ENCODE data around the gene ARHGAP29. TPM values are rescaled to one million over a fixed set of nuclear protein-coding genes. Genes with fewer than 3 reads are reported as not detected.

The ARHGAP29 gene
- polyA plus RNA-seq, 2 of the 4 experiments (the other 2 are of a cell fraction) = 14.3 to 29.7 TPM

- TF ChIP-seq ATOH8 (CRISPR knock-in tag; IDR thresholded peaks at IDR 0.05; ENCODE audit: low read depth) (no peak), HOXB13 (CRISPR knock-in tag; IDR thresholded peaks at IDR 0.05; ENCODE audit: low read depth) (no peak), EHMT2 (IDR thresholded peaks at IDR 0.05; ENCODE audit: low read depth) (no peak), GATA3 (IDR thresholded peaks at IDR 0.05; ENCODE audit: borderline replicate concordance) (no peak), MYC (IDR thresholded peaks at IDR 0.05; ENCODE audit: borderline replicate concordance, low read length) (no peak), ZSCAN20 (CRISPR knock-in tag; IDR thresholded peaks at IDR 0.05) (no peak), POLR2A (IDR thresholded peaks at IDR 0.05; ENCODE audit: low read length) (no peak)
- DNase-seq (ENCODE audit: low read depth in 1 of 2, low spot score in 1 of 2) = no peak
- Histone ChIP-seq H3K4me2 (0 out of 3 replicates have a peak overlapping the region, but pooled peaks have one; percentile 45), H3K9me3 (no peaks in the 10 kb centered on the region), H3K4me1 (peaks cover 18% of the 10 kb centered on the region), H3K27ac (peak overlapping the region in 1 of 2 experiments; percentile 46; a peak in 3 of 6 replicates), H3K4me3 (no peak overlapping the region)
- no peak for ATAC-seq
- CTCF ChIA-PET = interaction anchor here (1.0 to 1.2 kb wide), 3 partner anchors 28 to 208 kb away, joined by 3 read pairs; no protein-coding TSS in a partner anchor
- POLR2A ChIA-PET = no interaction called here
- no peak for FAIRE-seq
- WGBS (ENCODE audit: missing lambda C conversion rate) = 66% methylated on average over 1 of the region's 1 CpG
Observed at GRCh38 chr1:94272388-94272787, 35.0 kb upstream of the ARHGAP29 start.

- Histone ChIP-seq H3K27ac (no peak overlapping the region), H3K4me2 (no peak overlapping the region; the same call in 2 of the 3 replicates), H3K4me3 (no peak overlapping the region), H3K4me1 (peaks cover 18% of the 10 kb centered on the region), H3K9me3 (no peaks in the 10 kb centered on the region)
- ATAC-seq = no peak
- ChIA-PET POLR2A (no interaction called here), CTCF (interaction anchor here (1.1 to 1.8 kb wide), 2 partner anchors 11 to 64 kb away, joined by 3 to 4 read pairs; no protein-coding TSS in a partner anchor)
- no peak for FAIRE-seq
- WGBS (ENCODE audit: missing lambda C conversion rate) = 82% methylated on average over 2 of the region's 2 CpGs
- DNase-seq (ENCODE audit: low read depth in 1 of 2, low spot score in 1 of 2) = no peak
- TF ChIP-seq RFX5 (IDR thresholded peaks at IDR 0.05) (no peak), CTCF (IDR thresholded peaks at IDR 0.05) (no peak), RCOR1 (IDR thresholded peaks at IDR 0.05; ENCODE audit: low read depth, low read length) (no peak), MAX (IDR thresholded peaks at IDR 0.05) (no peak), EHF (CRISPR knock-in tag; IDR thresholded peaks at IDR 0.05) (no peak), HOXB13 (CRISPR knock-in tag; IDR thresholded peaks at IDR 0.05; ENCODE audit: low read depth) (no peak), EP300 (IDR thresholded peaks at IDR 0.05) (no peak), FOSL2 (IDR thresholded peaks at IDR 0.05) (no peak), FOSL2 (CRISPR knock-in tag; IDR thresholded peaks at IDR 0.05) (no peak), NPAS2 (CRISPR knock-in tag; IDR thresholded peaks at IDR 0.05; ENCODE audit: borderline replicate concordance) (no peak), POLR2A (IDR thresholded peaks at IDR 0.05; ENCODE audit: low read length) (no peak), FOXS1 (CRISPR knock-in tag; IDR thresholded peaks at IDR 0.05) (no peak), ELK1 (IDR thresholded peaks at IDR 0.05; ENCODE audit: low read depth, low read length) (no peak)
Observed at GRCh38 chr1:94271373-94271772, 34.0 kb upstream of the ARHGAP29 start.

- ChIA-PET CTCF (interaction anchor here (1.2 to 1.8 kb wide), 2 partner anchors 11 to 210 kb away, joined by 3 to 4 read pairs; no protein-coding TSS in a partner anchor), POLR2A (no interaction called here)
- peak overlapping the region in 1 of 2 experiments; percentile 66; a peak in 3 of 6 replicates for H3K27ac ChIP-seq
- no peak for FAIRE-seq
- H3K4me2 ChIP-seq = peak overlapping the region; percentile 26; the same call in 2 of the 3 replicates
- H3K9me3 ChIP-seq = no peaks in the 10 kb centered on the region
- no peak for ATAC-seq
- H3K4me1 ChIP-seq = peaks cover 22% of the 10 kb centered on the region
- TF ChIP-seq HES2 (IDR thresholded peaks at IDR 0.05) (no peak), POLR2A (IDR thresholded peaks at IDR 0.05; ENCODE audit: low read length) (no peak), TFCP2L1 (CRISPR knock-in tag; IDR thresholded peaks at IDR 0.05) (no peak), PBX3 (IDR thresholded peaks at IDR 0.05) (no peak), CBX2 (IDR thresholded peaks at IDR 0.05; ENCODE audit: borderline replicate concordance, low read depth) (no peak), CHD2 (IDR thresholded peaks at IDR 0.05; ENCODE audit: low read length, partially characterized antibody) (no peak), KDM1A (IDR thresholded peaks at IDR 0.05; ENCODE audit: low read depth) (no peak), RNF2 (IDR thresholded peaks at IDR 0.05; ENCODE audit: borderline replicate concordance, low read depth) (no peak)
- no peak overlapping the region for H3K4me3 ChIP-seq
- DNase-seq (ENCODE audit: low read depth in 1 of 2, low spot score in 1 of 2) = no peak
- 73% methylated on average over 2 of the region's 2 CpGs for WGBS (ENCODE audit: missing lambda C conversion rate)
Observed at GRCh38 chr1:94270801-94271203, 33.4 kb upstream of the ARHGAP29 start.
